Cardiac muscle cell (in vitro differentiated cells and primary cell): ENCODE measurements around the gene DPYD. TPM values are rescaled to one million over a fixed set of nuclear protein-coding genes. Genes with fewer than 3 reads are reported as not detected.

Source experiments
- DNase-seq, 2 donors: peaks; one replicate each; pipeline versions ENCODE4 v3.0.0 to v3.0.0-alpha.2; 2010 to 2017; ENCODE audit warnings: low read depth in 1 of 2, low spot score in 1 of 2
- H3K27ac ChIP-seq: fragments of 200-600 bp; sonication (generic); 2 replicates; pipeline ENCODE4 v1.5.1; 2016
- H3K27me3 ChIP-seq: fragments of 200-600 bp; sonication (generic); 2 replicates; pipeline ENCODE4 v1.6.0; 2016; ENCODE audit warnings: control low read depth
- H3K36me3 ChIP-seq: fragments of 200-600 bp; sonication (generic); 2 replicates; pipeline ENCODE4 v1.5.1; 2016; ENCODE audit warnings: control low read depth
- H3K4me1 ChIP-seq: fragments of 200-600 bp; sonication (generic); 2 replicates; pipeline ENCODE4 v1.8.1; 2017; ENCODE audit warnings: low read depth, mild to moderate bottlenecking, mixed run types
- H3K4me3 ChIP-seq: fragments of 200-600 bp; sonication (generic); 2 replicates; pipeline ENCODE4 v1.5.1; 2016; ENCODE audit warnings: mild to moderate bottlenecking
- H3K9me3 ChIP-seq: fragments of 200-600 bp; sonication (generic); 2 replicates; pipeline ENCODE4 v1.5.1; 2017; ENCODE audit warnings: low read depth, mild to moderate bottlenecking, control low read depth
- polyA plus RNA-seq: library from polyadenylated mRNA; unstranded; fragments of >200 nt; fragmentation: Nextera tagmentation; extraction: Ambion mirVana; gene quantifications from 2 replicates; pipeline ENCODE4 v1.2.1, GENCODE V29; 2016
- total RNA-seq: library from RNA; depleted of rRNA; stranded (reverse); fragments of >200 nt; gene quantifications from 2 replicates; pipeline ENCODE4 v1.2.3, GENCODE V29; 2016
- TF ChIP-seq, protein P1 (sequence below): IDR thresholded peaks from 2 replicates; pipeline ENCODE4 v1.5.1; 2012; ENCODE audit warnings: low read depth, mild to moderate bottlenecking, low read length

Gene DPYD
- total and polyA plus RNA-seq, 2 experiments from 2014 or later = 0.66 to 2.0 TPM

DNA sequence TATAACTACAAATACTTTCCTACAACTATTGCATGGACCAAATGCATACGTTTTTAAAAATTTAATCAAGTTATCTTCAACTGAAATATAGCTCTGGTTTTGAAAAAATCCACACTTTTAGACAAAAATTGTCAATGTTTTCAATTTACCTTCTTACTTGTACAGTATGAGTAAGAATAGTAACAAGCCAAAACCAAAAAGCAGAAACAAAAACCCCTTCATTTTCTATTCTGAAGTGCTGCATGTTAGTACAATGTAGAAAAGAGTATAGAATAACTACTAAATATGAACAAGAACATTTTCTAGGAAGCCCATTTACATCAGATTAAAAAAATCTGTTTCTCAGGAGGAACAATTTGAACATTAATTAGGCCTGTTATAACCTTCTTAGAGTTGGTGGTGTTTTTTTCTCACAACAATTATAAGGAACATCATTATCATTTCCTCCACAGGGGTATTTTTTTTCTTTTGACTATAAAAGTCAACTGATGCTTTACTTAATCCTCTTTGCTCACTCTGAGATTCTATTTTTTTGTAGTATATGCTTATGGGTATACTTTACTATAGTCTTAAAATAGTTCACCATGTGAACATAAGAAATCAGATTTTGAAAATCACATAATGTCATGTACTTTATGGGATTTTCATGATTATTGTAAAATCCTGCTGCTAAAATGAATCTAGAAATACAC, 723.9 kb downstream of the DPYD start:
- no peak for DNase-seq
- Histone ChIP-seq H3K4me3 (no peak overlapping the region), H3K4me1 (no peaks in the 10 kb centered on the region), H3K36me3 (no peaks in the 10 kb centered on the region), H3K9me3 (no peaks in the 10 kb centered on the region), H3K27me3 (no peaks in the 10 kb centered on the region), H3K27ac (no peak overlapping the region)
- TF ChIP-seq, protein P1, sequence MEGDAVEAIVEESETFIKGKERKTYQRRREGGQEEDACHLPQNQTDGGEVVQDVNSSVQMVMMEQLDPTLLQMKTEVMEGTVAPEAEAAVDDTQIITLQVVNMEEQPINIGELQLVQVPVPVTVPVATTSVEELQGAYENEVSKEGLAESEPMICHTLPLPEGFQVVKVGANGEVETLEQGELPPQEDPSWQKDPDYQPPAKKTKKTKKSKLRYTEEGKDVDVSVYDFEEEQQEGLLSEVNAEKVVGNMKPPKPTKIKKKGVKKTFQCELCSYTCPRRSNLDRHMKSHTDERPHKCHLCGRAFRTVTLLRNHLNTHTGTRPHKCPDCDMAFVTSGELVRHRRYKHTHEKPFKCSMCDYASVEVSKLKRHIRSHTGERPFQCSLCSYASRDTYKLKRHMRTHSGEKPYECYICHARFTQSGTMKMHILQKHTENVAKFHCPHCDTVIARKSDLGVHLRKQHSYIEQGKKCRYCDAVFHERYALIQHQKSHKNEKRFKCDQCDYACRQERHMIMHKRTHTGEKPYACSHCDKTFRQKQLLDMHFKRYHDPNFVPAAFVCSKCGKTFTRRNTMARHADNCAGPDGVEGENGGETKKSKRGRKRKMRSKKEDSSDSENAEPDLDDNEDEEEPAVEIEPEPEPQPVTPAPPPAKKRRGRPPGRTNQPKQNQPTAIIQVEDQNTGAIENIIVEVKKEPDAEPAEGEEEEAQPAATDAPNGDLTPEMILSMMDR = no peak

DNA sequence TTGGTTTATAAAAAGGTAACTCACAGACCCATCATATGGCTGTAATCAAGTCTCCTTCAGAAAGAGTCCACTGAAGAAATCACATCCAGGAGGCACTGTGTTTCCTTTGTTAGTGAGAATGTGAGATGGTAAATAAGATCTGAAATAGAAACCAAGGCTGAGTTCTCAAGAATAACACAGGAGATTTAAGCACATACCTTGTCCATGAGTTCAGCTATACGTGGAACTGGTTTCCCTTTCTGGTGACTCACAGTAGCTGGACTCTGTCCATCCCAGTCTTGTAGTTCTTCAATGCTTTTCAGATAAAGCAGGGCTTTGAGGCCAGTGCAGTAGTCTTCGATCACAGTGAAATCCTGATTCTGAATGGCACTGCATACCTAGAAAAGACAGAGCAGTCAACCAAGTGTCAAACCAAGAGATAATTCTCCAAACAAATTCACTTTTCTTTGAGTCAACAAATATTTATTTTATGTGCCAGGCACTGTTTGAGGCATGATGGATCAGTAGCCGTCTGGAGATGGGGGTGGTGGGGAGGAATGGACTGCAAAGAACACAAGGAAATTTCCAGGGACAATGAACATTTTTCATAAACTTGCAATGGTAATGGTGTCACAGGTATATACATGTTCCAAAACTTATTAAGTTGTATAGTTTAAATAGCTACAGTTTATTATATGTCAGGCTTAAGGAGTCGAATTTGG, 727.8 kb downstream of the DPYD start:
- Histone ChIP-seq H3K27me3 (no peaks in the 10 kb centered on the region), H3K4me1 (no peaks in the 10 kb centered on the region), H3K36me3 (no peaks in the 10 kb centered on the region), H3K27ac (no peak overlapping the region), H3K9me3 (no peaks in the 10 kb centered on the region), H3K4me3 (no peak overlapping the region)
- TF ChIP-seq, protein P1 = no peak
- peak in 1 of 2 donors; percentile 95 for DNase-seq

DNA sequence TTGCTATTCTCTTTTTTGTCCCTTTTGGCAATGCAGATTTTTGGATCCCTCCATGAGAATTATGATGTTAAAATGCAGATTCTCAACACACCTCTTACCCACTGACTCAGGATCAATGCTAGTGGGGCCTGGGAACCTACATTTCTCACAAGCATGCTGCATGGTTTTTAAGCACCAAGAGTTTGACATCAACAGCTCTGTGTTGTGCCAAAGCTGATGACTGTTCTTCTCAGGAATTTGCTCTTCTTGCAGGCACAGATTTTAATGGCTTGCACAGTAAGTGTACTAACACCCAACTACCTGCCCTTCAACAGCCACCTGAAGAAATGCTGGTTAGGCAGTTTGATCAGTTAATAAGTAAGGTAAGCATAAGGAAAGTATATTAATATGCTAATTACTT, 730.5 kb downstream of the DPYD start:
- no peak overlapping the region for H3K27ac ChIP-seq
- H3K4me3 ChIP-seq = no peak overlapping the region
- no peaks in the 10 kb centered on the region for H3K9me3 ChIP-seq
- TF ChIP-seq, protein P1 = no peak
- DNase-seq = peak in 1 of 2 donors; percentile 39
- no peaks in the 10 kb centered on the region for H3K36me3 ChIP-seq
- H3K27me3 ChIP-seq = no peaks in the 10 kb centered on the region
- no peaks in the 10 kb centered on the region for H3K4me1 ChIP-seq

DNA sequence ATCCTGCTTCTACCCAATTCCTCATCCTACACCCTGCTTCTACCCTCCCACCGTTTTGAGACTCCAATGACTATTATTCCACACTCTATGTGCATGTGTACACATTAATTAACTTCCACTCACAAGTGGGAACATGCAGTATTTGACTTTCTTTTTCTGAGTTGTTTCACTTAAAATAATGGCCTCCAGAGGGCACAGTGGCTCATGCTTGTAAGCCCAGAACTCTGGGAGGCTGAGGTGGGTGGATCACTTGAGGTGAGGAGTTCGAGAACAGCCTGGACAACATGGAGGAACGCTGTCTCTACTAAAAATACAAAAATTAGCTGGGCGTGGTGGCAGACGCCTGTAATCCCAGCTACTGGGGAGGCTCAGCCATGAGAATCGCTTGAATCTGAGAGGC, 734.5 kb downstream of the DPYD start:
- Histone ChIP-seq H3K27me3 (no peaks in the 10 kb centered on the region), H3K27ac (no peak overlapping the region), H3K36me3 (no peaks in the 10 kb centered on the region), H3K9me3 (no peaks in the 10 kb centered on the region), H3K4me1 (no peaks in the 10 kb centered on the region), H3K4me3 (no peak overlapping the region)
- TF ChIP-seq, protein P1 = peak; percentile 14
- DNase-seq = peak in 1 of 2 donors; percentile 19

DNA sequence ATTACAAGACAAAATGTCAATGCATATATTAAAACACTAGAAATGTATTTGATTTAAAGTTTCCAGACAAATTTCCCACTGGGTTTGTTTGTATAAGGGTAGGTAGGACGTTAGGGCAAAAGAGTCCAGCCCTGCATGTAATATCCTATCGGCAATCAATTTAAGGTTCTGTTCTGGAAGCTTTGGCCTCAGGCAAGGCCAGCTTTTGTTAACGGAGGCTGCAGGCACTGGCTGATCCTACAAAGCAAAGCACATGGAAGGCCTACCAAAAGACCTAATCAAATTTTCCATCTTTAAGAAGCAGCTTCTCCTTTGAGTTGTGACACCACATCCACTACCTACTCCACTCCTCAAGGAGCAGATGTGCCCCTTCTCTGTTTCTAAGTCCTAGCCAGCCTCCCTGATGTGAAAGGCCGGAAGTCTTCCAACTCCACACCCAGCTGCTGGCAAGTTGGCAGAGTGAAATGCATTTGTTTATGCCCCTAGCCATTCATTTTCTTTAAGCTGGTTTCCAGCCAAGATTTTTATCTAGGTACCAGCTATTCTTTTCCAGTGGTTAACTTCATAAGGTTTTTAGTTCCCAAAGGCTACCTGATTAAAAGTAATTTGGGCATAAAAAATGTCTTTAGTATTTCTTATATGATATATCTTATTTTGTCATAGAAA, 746.7 kb downstream of the DPYD start:
- Histone ChIP-seq H3K4me3 (no peak overlapping the region), H3K36me3 (no peaks in the 10 kb centered on the region), H3K4me1 (no peaks in the 10 kb centered on the region), H3K9me3 (no peaks in the 10 kb centered on the region), H3K27me3 (no peaks in the 10 kb centered on the region), H3K27ac (no peak overlapping the region)
- no peak for DNase-seq
- TF ChIP-seq, protein P1 = no peak
